Retinal pigment epithelial cell (primary cell): Measurements from ENCODE around the gene SOBP.

ENCODE experiments used
- DNase-seq: peaks from one replicate; pipeline ENCODE4 v3.0.0-alpha.2; 2010; ENCODE audit warnings: low read depth
- H3K4me3 ChIP-seq: 2 replicates; pipeline ENCODE4 v1.5.1; 2011; ENCODE audit warnings: mild to moderate bottlenecking, low read length, control low read depth, moderate library complexity
- CTCF ChIP-seq: conservative IDR thresholded peaks from 2 replicates; pipeline ENCODE4 v1.5.1; 2011; ENCODE audit warnings: low read depth, low read length, control low read depth, inconsistent platforms

SOBP gene

GRCh38 chr6:107673076-107673494 is 183.2 kb downstream of the SOBP start:
- H3K4me3 ChIP-seq: no peak overlapping the region
- no peak for TF ChIP-seq CTCF
- DNase-seq: no peak

- peak; percentile 53 for DNase-seq
- peak overlapping the region; percentile 31 for H3K4me3 ChIP-seq
- peak; percentile 73 for TF ChIP-seq CTCF
These were observed 185.2 kb downstream of the SOBP start for GRCh38 chr6:107674995-107675738.

- no peak for DNase-seq
- no peak overlapping the region for H3K4me3 ChIP-seq
- TF ChIP-seq CTCF: no peak
These were observed 186.1 kb downstream of the SOBP start for GRCh38 chr6:107676042-107676441.

- no peak for DNase-seq
- TF ChIP-seq CTCF: no peak
These were observed 187.5 kb downstream of the SOBP start for GRCh38 chr6:107677399-107677798.

GRCh38 chr6:107679457-107679856 is 189.5 kb downstream of the SOBP start:
- H3K4me3 ChIP-seq: no peak overlapping the region
- no peak for TF ChIP-seq CTCF

More at GRCh38 chr6:107677399-107677798, 187.5 kb downstream of the SOBP start:
- no peak overlapping the region for H3K4me3 ChIP-seq

GRCh38 chr6:107682721-107683120 is 192.8 kb downstream of the SOBP start:
- no peak for DNase-seq
- no peak for TF ChIP-seq CTCF
- H3K4me3 ChIP-seq: no peak overlapping the region

More at GRCh38 chr6:107679457-107679856, 189.5 kb downstream of the SOBP start:
- DNase-seq: no peak

GRCh38 chr6:107683183-107683582 is 193.3 kb downstream of the SOBP start:
- no peak for TF ChIP-seq CTCF
- no peak overlapping the region for H3K4me3 ChIP-seq
- no peak for DNase-seq
